Activated CD8-positive, alpha-beta memory T cell treated with anti-CD3 and anti-CD28 coated beads, Interleukin-2, amount 10 ng/mL, durations not matched to agents 7 days and 5 days (primary cell): ENCODE data around the gene YLPM1. TPM values are rescaled to one million over a fixed set of nuclear protein-coding genes. Genes with fewer than 3 reads are reported as not detected.

Experiments used
- ATAC-seq: fragments of 150-1000 bp; cut with Tn5 transposase; one replicate; pipeline ENCODE4 v1.10.0; 2021; ENCODE audit warnings: moderate library complexity
- CTCF ChIA-PET: fragments of 350-600 bp; sonication (Branson Sonifier 250); formaldehyde crosslinking; loops from one replicate; lab custom pipeline; 2021; ENCODE audit warnings: antibody characterized with exemption; lab: Charles Lee
- DNase-seq: peaks from one replicate; pipeline ENCODE4 v3.0.0-alpha.2; 2020
- H3K27ac Mint-ChIP-seq: one replicate; pipeline ENCODE4 v1.8.0; 2021; ENCODE audit warnings: mild to moderate bottlenecking, mixed read lengths
- H3K27me3 Mint-ChIP-seq: one replicate; pipeline ENCODE4 v1.8.0; 2021; ENCODE audit warnings: mixed read lengths
- H3K36me3 Mint-ChIP-seq: one replicate; pipeline ENCODE4 v1.8.0; 2021; ENCODE audit warnings: mild to moderate bottlenecking, mixed read lengths
- H3K4me1 Mint-ChIP-seq: one replicate; pipeline ENCODE4 v1.8.0; 2021; ENCODE audit warnings: mixed read lengths
- H3K4me3 Mint-ChIP-seq: one replicate; pipeline ENCODE4 v1.8.0; 2021; ENCODE audit warnings: mild to moderate bottlenecking, moderate library complexity, mixed read lengths
- H3K9me3 Mint-ChIP-seq: one replicate; pipeline ENCODE4 v1.8.0; 2022; ENCODE audit warnings: low read depth, mixed read lengths
- total RNA-seq, 2 experiments: library from RNA; stranded (reverse); gene quantifications; one replicate each; pipeline ENCODE4 v1.2.3, GENCODE V29; 2021

The YLPM1 gene
- total RNA-seq, 2 experiments from 2014 or later: 57.9 to 64.1 TPM

- H3K9me3 Mint-ChIP-seq: no peaks in the 10 kb centered on the region
- H3K27ac Mint-ChIP-seq: no peak overlapping the region
- no peak for DNase-seq
- H3K4me3 Mint-ChIP-seq: no peak overlapping the region
- H3K4me1 Mint-ChIP-seq: peaks cover 2% of the 10 kb centered on the region
- H3K27me3 Mint-ChIP-seq: no peaks in the 10 kb centered on the region
- CTCF ChIA-PET: interaction anchor here (1.5 to 8.2 kb wide), 4 partner anchors 11 to 189 kb away, joined by 4 to 115 read pairs (median 5); partner anchors contain the start of genes LTBP2 and YLPM1
- H3K36me3 Mint-ChIP-seq: peaks cover 28% of the 10 kb centered on the region
- ATAC-seq: no peak
Measured at GRCh38 chr14:74799765-74800164, 36.6 kb downstream of the YLPM1 start.

- CTCF ChIA-PET: interaction anchor here (0.6 to 8.2 kb wide), 5 partner anchors 10 to 190 kb away, joined by 3 to 115 read pairs (median 5); partner anchors contain the start of genes LTBP2 and YLPM1
- peaks cover 2% of the 10 kb centered on the region for H3K4me1 Mint-ChIP-seq
- no peak overlapping the region for H3K4me3 Mint-ChIP-seq
- ATAC-seq: no peak
- no peak for DNase-seq
- no peak overlapping the region for H3K27ac Mint-ChIP-seq
- no peaks in the 10 kb centered on the region for H3K9me3 Mint-ChIP-seq
- no peaks in the 10 kb centered on the region for H3K27me3 Mint-ChIP-seq
- peaks cover 28% of the 10 kb centered on the region for H3K36me3 Mint-ChIP-seq
Measured at GRCh38 chr14:74800780-74801179, 37.7 kb downstream of the YLPM1 start.

GRCh38 chr14:74801396-74801795 lies 38.3 kb downstream of the YLPM1 start:
- CTCF ChIA-PET: interaction anchor here (0.7 to 8.2 kb wide), 2 partner anchors 190 to 270 kb away, joined by 3 to 115 read pairs; partner anchors contain the start of gene LTBP2
- no peak for ATAC-seq
- no peaks in the 10 kb centered on the region for H3K4me1 Mint-ChIP-seq
- DNase-seq: no peak
- no peak overlapping the region for H3K27ac Mint-ChIP-seq
- peaks cover 26% of the 10 kb centered on the region for H3K36me3 Mint-ChIP-seq
- no peaks in the 10 kb centered on the region for H3K27me3 Mint-ChIP-seq
- no peak overlapping the region for H3K4me3 Mint-ChIP-seq
- no peaks in the 10 kb centered on the region for H3K9me3 Mint-ChIP-seq

GRCh38 chr14:74804219-74804825 lies 41.2 kb downstream of the YLPM1 start:
- Mint-ChIP-seq H3K9me3 (no peaks in the 10 kb centered on the region), H3K4me1 (no peaks in the 10 kb centered on the region), H3K4me3 (no peak overlapping the region), H3K27ac (no peak overlapping the region), H3K36me3 (peaks cover 15% of the 10 kb centered on the region), H3K27me3 (no peaks in the 10 kb centered on the region)
- peak; percentile 57 for DNase-seq
- CTCF ChIA-PET: interaction anchor here (0.6 to 8.2 kb wide), 20 partner anchors 11 to 1222 kb away, joined by 3 to 115 read pairs (median 3); partner anchors contain the start of genes LTBP2 and YLPM1
- ATAC-seq: no peak

- ATAC-seq: no peak
- DNase-seq: no peak
- no peaks in the 10 kb centered on the region for H3K27me3 Mint-ChIP-seq
- peaks cover 32% of the 10 kb centered on the region for H3K36me3 Mint-ChIP-seq
- CTCF ChIA-PET: interaction anchor here (0.6 to 8.2 kb wide), 2 partner anchors 35 to 197 kb away, joined by 3 to 115 read pairs; partner anchors contain the start of gene LTBP2
- H3K4me1 Mint-ChIP-seq: no peaks in the 10 kb centered on the region
- H3K4me3 Mint-ChIP-seq: no peak overlapping the region
- no peaks in the 10 kb centered on the region for H3K9me3 Mint-ChIP-seq
- no peak overlapping the region for H3K27ac Mint-ChIP-seq
Measured at GRCh38 chr14:74807853-74808545, 44.9 kb downstream of the YLPM1 start.

GRCh38 chr14:74816124-74816523 lies 53.0 kb downstream of the YLPM1 start:
- no peaks in the 10 kb centered on the region for H3K9me3 Mint-ChIP-seq
- peaks cover 61% of the 10 kb centered on the region for H3K36me3 Mint-ChIP-seq
- H3K4me3 Mint-ChIP-seq: no peak overlapping the region
- H3K27ac Mint-ChIP-seq: no peak overlapping the region
- H3K27me3 Mint-ChIP-seq: no peaks in the 10 kb centered on the region
- ATAC-seq (no peak), DNase-seq (no peak)
- CTCF ChIA-PET: interaction anchor here (1.1 kb wide), 1 partner anchor 138 kb away, joined by 3 read pairs; no protein-coding TSS in a partner anchor
- peaks cover 4% of the 10 kb centered on the region for H3K4me1 Mint-ChIP-seq

GRCh38 chr14:74820288-74820687 lies 57.2 kb downstream of the YLPM1 start:
- CTCF ChIA-PET: no interaction called here
- Mint-ChIP-seq H3K27me3 (no peaks in the 10 kb centered on the region), H3K27ac (no peak overlapping the region), H3K4me1 (peaks cover 3% of the 10 kb centered on the region), H3K9me3 (no peaks in the 10 kb centered on the region), H3K36me3 (peaks cover 41% of the 10 kb centered on the region), H3K4me3 (no peak overlapping the region)
- ATAC-seq (no peak), DNase-seq (no peak)

GRCh38 chr14:74821267-74821915 lies 58.3 kb downstream of the YLPM1 start:
- peaks cover 33% of the 10 kb centered on the region for H3K36me3 Mint-ChIP-seq
- DNase-seq (no peak), ATAC-seq (no peak)
- H3K27ac Mint-ChIP-seq: no peak overlapping the region
- H3K4me3 Mint-ChIP-seq: no peak overlapping the region
- H3K9me3 Mint-ChIP-seq: no peaks in the 10 kb centered on the region
- H3K27me3 Mint-ChIP-seq: no peaks in the 10 kb centered on the region
- CTCF ChIA-PET: no interaction called here
- peaks cover 3% of the 10 kb centered on the region for H3K4me1 Mint-ChIP-seq

GRCh38 chr14:74824997-74825396 lies 61.9 kb downstream of the YLPM1 start:
- no peak for DNase-seq
- peaks cover 3% of the 10 kb centered on the region for H3K4me1 Mint-ChIP-seq
- no peaks in the 10 kb centered on the region for H3K9me3 Mint-ChIP-seq
- ATAC-seq: no peak
- CTCF ChIA-PET: interaction anchor here (2.6 kb wide), 1 partner anchor 213 kb away, joined by 9 read pairs; the partner anchor contains the start of gene LTBP2
- H3K27ac Mint-ChIP-seq: no peak overlapping the region
- peaks cover 35% of the 10 kb centered on the region for H3K36me3 Mint-ChIP-seq
- no peaks in the 10 kb centered on the region for H3K27me3 Mint-ChIP-seq
- no peak overlapping the region for H3K4me3 Mint-ChIP-seq

- H3K36me3 Mint-ChIP-seq: peaks cover 29% of the 10 kb centered on the region
Measured at GRCh38 chr14:74826574-74826973, 63.5 kb downstream of the YLPM1 start.

GRCh38 chr14:74829251-74829650 lies 66.1 kb downstream of the YLPM1 start:
- H3K36me3 Mint-ChIP-seq: peaks cover 31% of the 10 kb centered on the region
- H3K4me3 Mint-ChIP-seq: no peak overlapping the region
- H3K9me3 Mint-ChIP-seq: no peaks in the 10 kb centered on the region
- DNase-seq (no peak), ATAC-seq (no peak)
- H3K27me3 Mint-ChIP-seq: no peaks in the 10 kb centered on the region
- H3K27ac Mint-ChIP-seq: no peak overlapping the region
- H3K4me1 Mint-ChIP-seq: peaks cover 4% of the 10 kb centered on the region
- CTCF ChIA-PET: no interaction called here

More at GRCh38 chr14:74826574-74826973, 63.5 kb downstream of the YLPM1 start:
- Mint-ChIP-seq H3K27me3 (no peaks in the 10 kb centered on the region), H3K9me3 (no peaks in the 10 kb centered on the region), H3K4me1 (peaks cover 4% of the 10 kb centered on the region), H3K27ac (no peak overlapping the region), H3K4me3 (no peak overlapping the region)
- CTCF ChIA-PET: interaction anchor here (1.1 kb wide), 1 partner anchor 50 kb away, joined by 3 read pairs; no protein-coding TSS in a partner anchor
- ATAC-seq: no peak
- DNase-seq: no peak

GRCh38 chr14:74832849-74833248 lies 69.7 kb downstream of the YLPM1 start:
- CTCF ChIA-PET: interaction anchor here (1.0 to 1.2 kb wide), 2 partner anchors 20 to 28 kb away, joined by 4 to 5 read pairs; no protein-coding TSS in a partner anchor

More at GRCh38 chr14:74832849-74833248, 69.7 kb downstream of the YLPM1 start:
- ATAC-seq (no peak), DNase-seq (no peak)
- H3K4me3 Mint-ChIP-seq: no peak overlapping the region
- H3K9me3 Mint-ChIP-seq: no peaks in the 10 kb centered on the region
- H3K36me3 Mint-ChIP-seq: peaks cover 26% of the 10 kb centered on the region
- no peak overlapping the region for H3K27ac Mint-ChIP-seq
- no peaks in the 10 kb centered on the region for H3K27me3 Mint-ChIP-seq
- peaks cover 27% of the 10 kb centered on the region for H3K4me1 Mint-ChIP-seq
